ENCODE results near the gene SUMO4. TPM values are rescaled to one million over a fixed set of nuclear protein-coding genes. Genes with fewer than 3 reads are reported as not detected.

Gene SUMO4
- total RNA-seq, 6 donors from 2014 or later, result 1.9 to 8.4 (median 3.5) TPM

DNA sequence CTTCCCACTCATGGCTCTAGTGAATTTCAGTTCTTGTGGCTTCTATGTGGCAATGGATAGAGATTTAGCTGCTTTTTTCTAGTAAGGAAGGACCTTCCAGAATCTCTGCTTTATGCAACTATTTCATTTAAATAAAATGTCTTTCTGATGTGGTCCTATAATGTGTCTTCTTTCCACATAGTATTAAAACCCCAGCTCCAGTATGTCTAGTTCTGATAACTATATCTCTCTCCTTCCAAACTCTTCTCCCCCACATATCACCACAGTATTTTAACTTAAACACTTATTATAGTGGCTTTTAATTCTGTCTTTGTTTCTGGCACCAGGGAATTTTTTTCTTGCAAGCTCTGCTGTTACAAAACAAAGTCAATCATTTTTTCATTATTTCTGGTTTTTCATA is 40.6 kb upstream of the SUMO4 start:
- Histone ChIP-seq H3K9me3 (no peaks in the 10 kb centered on the region), H3K4me1 (peaks cover 0 to 12% (median 2%) of the 10 kb centered on the region in 4 donors), H3K4me3 (no peak overlapping the region), H3K36me3 (no peaks in the 10 kb centered on the region), H3K27ac (no peak overlapping the region), H3K27me3 (no peaks in the 10 kb centered on the region)
- no peak for ATAC-seq (ENCODE audit: low FRiP score in 2 of 2)
- TF ChIP-seq POLR2AphosphoS5 (IDR thresholded peaks at IDR 0.05) (no peak), CTCF (IDR thresholded peaks at IDR 0.05) (no peak), EP300 (IDR thresholded peaks at IDR 0.05) (no peak), POLR2A (IDR thresholded peaks at IDR 0.05) (no peak)
- DNase-seq, result no peak

GRCh38 chr6:149360536-149360935 is 39.5 kb upstream of the SUMO4 start:
- peaks cover 3 to 20% (median 8%) of the 10 kb centered on the region in 4 donors for H3K4me1 ChIP-seq
- no peak for TF ChIP-seq POLR2AphosphoS5 (IDR thresholded peaks at IDR 0.05)
- TF ChIP-seq CTCF (IDR thresholded peaks at IDR 0.05), result no peak
- no peak for TF ChIP-seq POLR2A (IDR thresholded peaks at IDR 0.05)
- no peak for TF ChIP-seq EP300 (IDR thresholded peaks at IDR 0.05)
- no peak overlapping the region for H3K27ac ChIP-seq
- DNase-seq (no peak), ATAC-seq (ENCODE audit: low FRiP score in 2 of 2) (no peak)
- H3K36me3 ChIP-seq, result no peaks in the 10 kb centered on the region
- no peak overlapping the region for H3K4me3 ChIP-seq
- 96 to 98% methylated on average over 3 of the region's 3 CpGs for WGBS, 2 donors
- no peaks in the 10 kb centered on the region for H3K27me3 ChIP-seq
- H3K9me3 ChIP-seq, result no peaks in the 10 kb centered on the region

DNA sequence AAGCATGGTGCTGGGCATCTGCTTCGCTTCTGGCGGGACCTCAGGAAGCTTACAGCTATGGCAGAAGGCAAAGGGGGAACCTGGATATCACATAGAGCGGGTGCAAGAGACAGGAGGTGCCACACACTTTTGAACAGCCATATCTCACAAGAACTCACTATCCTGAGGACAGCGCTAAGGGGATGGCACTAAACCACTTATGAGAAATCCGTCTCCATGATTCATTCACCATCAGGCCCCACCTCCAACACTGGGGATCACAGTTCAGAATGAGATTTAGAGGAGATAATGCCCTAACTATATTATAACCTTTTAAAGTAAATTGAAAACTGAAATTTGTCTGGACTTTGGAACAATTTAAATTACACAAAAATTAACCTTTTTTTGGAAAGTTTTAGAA is 37.8 kb upstream of the SUMO4 start:
- DNase-seq, result no peak
- TF ChIP-seq POLR2A (IDR thresholded peaks at IDR 0.05), result no peak
- TF ChIP-seq POLR2AphosphoS5 (IDR thresholded peaks at IDR 0.05), result no peak
- TF ChIP-seq CTCF (IDR thresholded peaks at IDR 0.05), result no peak
- no peak for TF ChIP-seq EP300 (IDR thresholded peaks at IDR 0.05)
- Histone ChIP-seq H3K27me3 (no peaks in the 10 kb centered on the region), H3K27ac (no peak overlapping the region), H3K36me3 (no peaks in the 10 kb centered on the region), H3K4me3 (no peak overlapping the region), H3K9me3 (no peaks in the 10 kb centered on the region), H3K4me1 (peaks cover 6 to 22% (median 9%) of the 10 kb centered on the region in 4 donors)
- 99% methylated on average over 5 of the region's 5 CpGs for WGBS, 2 donors
- no peak for ATAC-seq (ENCODE audit: low FRiP score in 2 of 2)

DNA sequence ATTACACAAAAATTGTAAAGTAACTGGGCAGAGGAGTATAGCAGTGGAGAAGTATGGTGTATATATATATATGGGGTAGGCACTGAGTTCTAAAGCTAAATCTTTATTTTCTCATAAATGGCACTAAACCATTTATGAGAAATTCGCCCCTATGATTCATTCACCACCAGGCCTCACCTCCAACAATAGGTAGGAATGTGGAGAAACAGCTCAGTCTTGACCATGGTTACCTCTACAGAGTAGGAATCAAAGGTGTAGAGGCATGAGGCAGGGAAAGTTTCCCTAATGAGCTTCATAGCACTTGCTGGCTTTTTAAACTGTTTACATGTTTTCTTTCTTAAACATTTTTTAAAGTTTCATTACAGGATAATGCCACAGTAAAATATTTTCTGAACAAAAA is 36.9 kb upstream of the SUMO4 start:
- no peaks in the 10 kb centered on the region for H3K9me3 ChIP-seq

More for the DNA sequence above, 36.9 kb upstream of the SUMO4 start:
- Histone ChIP-seq H3K4me1 (peaks cover 6 to 22% (median 11%) of the 10 kb centered on the region in 4 donors), H3K27ac (no peak overlapping the region), H3K27me3 (no peaks in the 10 kb centered on the region), H3K4me3 (no peak overlapping the region), H3K36me3 (no peaks in the 10 kb centered on the region)
- TF ChIP-seq POLR2A (IDR thresholded peaks at IDR 0.05) (no peak), POLR2AphosphoS5 (IDR thresholded peaks at IDR 0.05) (no peak), CTCF (IDR thresholded peaks at IDR 0.05) (no peak), EP300 (IDR thresholded peaks at IDR 0.05) (no peak)
- 92 to 93% methylated on average over 1 of the region's 1 CpG for WGBS, 2 donors
- no peak for DNase-seq
- no peak for ATAC-seq (ENCODE audit: low FRiP score in 2 of 2)
